HEK293 (cell line): ENCODE data around the gene DIS3L2.

ENCODE experiments used
- CTCF ChIA-PET: fragments of 350-600 bp; formaldehyde crosslinking; extraction: SDS; loops from one replicate; lab custom pipeline; 2021; ENCODE audit warnings: antibody characterized with exemption; lab: Yijun Ruan, JAX
- POLR2A ChIA-PET: fragments of 300-600 bp; formaldehyde crosslinking; extraction: SDS; loops from one replicate; lab custom pipeline; 2020; ENCODE audit warnings: antibody characterized with exemption, inconsistent platforms; lab: Yijun Ruan, JAX
- H3K27ac ChIP-seq: fragments of 200-500 bp; sonication (Bioruptor generic); 2 replicates; pipeline ENCODE4 v1.5.1; 2014; ENCODE audit warnings: low read depth, low read length, control low read depth, inconsistent platforms; ENCODE audit errors: extremely low read depth
- H3K36me3 ChIP-seq, 2 experiments: fragments of 200-500 bp in 1 of 2; sonication (Bioruptor generic) in 1 of 2; 1 replicate in 1 of 2; 2 replicates in 1 of 2; pipeline ENCODE4 v1.5.1; 2014 to 2017; ENCODE audit warnings: inconsistent platforms in 2 of 2, low read length in 2 of 2; ENCODE audit not compliant: control insufficient read depth in 2 of 2, insufficient read depth in 1 of 2
- H3K4me1 ChIP-seq: fragments of 200-500 bp; sonication (Bioruptor generic); 2 replicates; pipeline ENCODE4 v1.5.1; 2014; ENCODE audit warnings: mild to moderate bottlenecking, low read length, inconsistent platforms; ENCODE audit not compliant: control insufficient read depth, insufficient read depth
- H3K4me3 ChIP-seq: 2 replicates; pipeline ENCODE4 v1.5.1; 2011; ENCODE audit warnings: low read depth, mild to moderate bottlenecking, control low read depth, low read length, moderate library complexity
- H3K9me3 ChIP-seq: fragments of 200-500 bp; sonication (Bioruptor generic); 2 replicates; pipeline ENCODE4 v1.5.1; 2014; ENCODE audit warnings: low read depth, low read length, inconsistent platforms; ENCODE audit not compliant: control insufficient read depth, insufficient read depth
- HOXD13 ChIP-seq: sonication (generic); formaldehyde crosslinking; IDR thresholded peaks from 2 replicates; pipeline ENCODE4 v1.8.0; 2022; ENCODE audit warnings: missing genetic modification reagents, borderline replicate concordance
- PRDM1 ChIP-seq: fragments of 450-650 bp; formaldehyde crosslinking; IDR thresholded peaks from 2 replicates; pipeline ENCODE4; 2016; ENCODE audit warnings: missing biosample characterization, missing genetic modification characterization
- PRDM10 ChIP-seq: fragments of 450-650 bp; formaldehyde crosslinking; IDR thresholded peaks from 2 replicates; pipeline ENCODE4 v1.5.1; 2016; ENCODE audit warnings: missing biosample characterization, missing genetic modification characterization
- YY1 ChIP-seq: fragments of 450-650 bp; formaldehyde crosslinking; IDR thresholded peaks from 2 replicates; pipeline ENCODE4 v1.5.1; 2018; ENCODE audit warnings: missing biosample characterization, missing genetic modification characterization
- ZBTB7A ChIP-seq: fragments of 450-650 bp; formaldehyde crosslinking; IDR thresholded peaks from 2 replicates; pipeline ENCODE4 v1.5.1; 2016; ENCODE audit warnings: low read depth, missing biosample characterization, missing genetic modification characterization
- ZFP41 ChIP-seq: fragments of 450-650 bp; formaldehyde crosslinking; IDR thresholded peaks from 2 replicates; pipeline ENCODE4 v1.5.1; 2016; ENCODE audit warnings: missing biosample characterization, missing genetic modification characterization, borderline replicate concordance
- ZIC2 ChIP-seq: fragments of 450-650 bp; formaldehyde crosslinking; IDR thresholded peaks from 2 replicates; pipeline ENCODE4 v1.5.1; 2016; ENCODE audit warnings: missing biosample characterization, missing genetic modification characterization
- ZNF121 ChIP-seq: fragments of 450-650 bp; formaldehyde crosslinking; IDR thresholded peaks from 2 replicates; pipeline ENCODE4 v1.5.1; 2016; ENCODE audit warnings: missing biosample characterization, missing genetic modification characterization
- ZNF18 ChIP-seq: fragments of 450-650 bp; formaldehyde crosslinking; IDR thresholded peaks from 2 replicates; pipeline ENCODE4 v1.5.1; 2016; ENCODE audit warnings: missing biosample characterization, missing genetic modification characterization
- ZNF366 ChIP-seq: fragments of 450-650 bp; formaldehyde crosslinking; conservative IDR thresholded peaks from 2 replicates; pipeline ENCODE4 v1.5.1; 2016; ENCODE audit warnings: missing biosample characterization, missing genetic modification characterization
- ZNF449 ChIP-seq: fragments of 450-650 bp; formaldehyde crosslinking; IDR thresholded peaks from 2 replicates; pipeline ENCODE4 v1.5.1; 2017; ENCODE audit warnings: missing biosample characterization, mild to moderate bottlenecking, missing genetic modification characterization, moderate library complexity
- ZNF580 ChIP-seq: fragments of 450-650 bp; formaldehyde crosslinking; IDR thresholded peaks from 2 replicates; pipeline ENCODE4 v1.5.1; 2016; ENCODE audit warnings: missing biosample characterization, missing genetic modification characterization
- ZNF596 ChIP-seq: fragments of 450-650 bp; IDR thresholded peaks from 2 replicates; pipeline ENCODE4 v1.5.0; 2018; ENCODE audit warnings: missing biosample characterization, mild to moderate bottlenecking, missing genetic modification characterization, moderate library complexity
- ZNF670 ChIP-seq: fragments of 450-650 bp; formaldehyde crosslinking; IDR thresholded peaks from 2 replicates; pipeline ENCODE4 v1.5.1; 2016; ENCODE audit warnings: missing biosample characterization, missing genetic modification characterization, low read depth
- ZNF701 ChIP-seq: fragments of 450-650 bp; formaldehyde crosslinking; IDR thresholded peaks from 2 replicates; pipeline ENCODE4 v1.5.1; 2016; ENCODE audit warnings: missing biosample characterization, missing genetic modification characterization
- ZNF704 ChIP-seq: fragments of 450-650 bp; formaldehyde crosslinking; IDR thresholded peaks from 2 replicates; pipeline ENCODE4 v1.5.1; 2016; ENCODE audit warnings: missing biosample characterization, missing genetic modification characterization
- ZNF76 ChIP-seq: fragments of 450-650 bp; formaldehyde crosslinking; IDR thresholded peaks from 2 replicates; pipeline ENCODE4; 2016; ENCODE audit warnings: low read depth, missing biosample characterization, missing genetic modification characterization, borderline replicate concordance

Gene DIS3L2

GRCh38 chr2:232264081-232264480 is 302.6 kb downstream of the DIS3L2 start:
- TF ChIP-seq ZNF704 (tag by site-specific recombination): no peak
- no peak for TF ChIP-seq YY1 (tag by site-specific recombination)
- no peak for TF ChIP-seq ZNF18 (tag by site-specific recombination)
- no peak for TF ChIP-seq ZNF670 (tag by site-specific recombination)
- no peak for TF ChIP-seq ZIC2
- TF ChIP-seq ZNF366 (tag by site-specific recombination): no peak
- TF ChIP-seq ZNF449 (tag by site-specific recombination): no peak
- no peak for TF ChIP-seq HOXD13 (CRISPR knock-in tag)
- TF ChIP-seq ZNF701 (tag by site-specific recombination): no peak
- no peak for TF ChIP-seq ZNF580
- no peak for TF ChIP-seq ZBTB7A
- TF ChIP-seq ZNF121 (tag by site-specific recombination): no peak
- no peak for TF ChIP-seq PRDM1
- no peak for TF ChIP-seq PRDM10 (tag by site-specific recombination)
- TF ChIP-seq ZNF76 (tag by site-specific recombination): no peak
- no peak overlapping the region for H3K27ac ChIP-seq
- no peaks in the 10 kb centered on the region for H3K9me3 ChIP-seq
- H3K4me3 ChIP-seq: no peak overlapping the region
- no peaks in the 10 kb centered on the region for H3K4me1 ChIP-seq
- ChIA-PET POLR2A (no interaction called here), CTCF (no interaction called here)
- H3K36me3 ChIP-seq: peaks cover 0 to 40% of the 10 kb centered on the region in 2 experiments; a peak in 1 of 3 replicates

GRCh38 chr2:232265329-232265728 is 303.8 kb downstream of the DIS3L2 start:
- Histone ChIP-seq H3K36me3 (peaks cover 0 to 35% of the 10 kb centered on the region in 2 experiments; a peak in 1 of 3 replicates), H3K4me3 (no peak overlapping the region), H3K9me3 (no peaks in the 10 kb centered on the region), H3K4me1 (no peaks in the 10 kb centered on the region), H3K27ac (no peak overlapping the region)
- no peak for TF ChIP-seq ZNF18 (tag by site-specific recombination)
- TF ChIP-seq ZNF596 (tag by site-specific recombination): no peak
- no peak for TF ChIP-seq ZFP41
- ChIA-PET CTCF (no interaction called here), POLR2A (no interaction called here)
